Neuronal stem cell (in vitro differentiated cells): ENCODE data around the gene C3.

Experiments used
- DNase-seq: peaks from one replicate; pipeline ENCODE4 v3.0.0-alpha.2; 2013; ENCODE audit warnings: low spot score
- H2AFZ ChIP-seq: one replicate; pipeline ENCODE4 v1.6.1; 2013; ENCODE audit warnings: mild to moderate bottlenecking, low read length, inconsistent platforms
- H2AK5ac ChIP-seq: 2 replicates; pipeline ENCODE4 v1.6.1; 2013; ENCODE audit warnings: low read depth, mild to moderate bottlenecking, inconsistent platforms, low read length, moderate library complexity, mixed read lengths
- H2BK120ac ChIP-seq: 2 replicates; pipeline ENCODE4 v1.6.1; 2013; ENCODE audit warnings: low read depth, mild to moderate bottlenecking, inconsistent platforms, low read length, moderate library complexity, mixed read lengths
- H2BK12ac ChIP-seq: one replicate; pipeline ENCODE4 v1.6.1; 2013; ENCODE audit warnings: low read length, inconsistent platforms
- H2BK15ac ChIP-seq: 2 replicates; pipeline ENCODE4 v1.6.1; 2013; ENCODE audit warnings: mild to moderate bottlenecking, low read length, inconsistent platforms, mixed read lengths
- H2BK5ac ChIP-seq: one replicate; pipeline ENCODE4 v1.6.1; 2013; ENCODE audit warnings: inconsistent platforms, mild to moderate bottlenecking, low read length, moderate library complexity
- H3K14ac ChIP-seq: one replicate; pipeline ENCODE4 v1.6.1; 2013; ENCODE audit warnings: low read length, inconsistent platforms
- H3K18ac ChIP-seq: 2 replicates; pipeline ENCODE4 v1.6.1; 2013; ENCODE audit warnings: low read length, inconsistent platforms
- H3K23ac ChIP-seq: 2 replicates; pipeline ENCODE4 v1.6.1; 2013; ENCODE audit warnings: low read depth, mild to moderate bottlenecking, mixed read lengths, low read length, inconsistent platforms; ENCODE audit not compliant: poor library complexity
- H3K27ac ChIP-seq: replicated peaks from 3 replicates; pipeline ENCODE4 v1.5.1; 2013; ENCODE audit warnings: low read length, inconsistent platforms
- H3K27me3 ChIP-seq, 3 experiments: 2 replicates each; pipeline ENCODE4 v1.6.1; 2013; ENCODE audit warnings: low read length in 3 of 3, mild to moderate bottlenecking in 2 of 3, inconsistent platforms in 1 of 3, low read depth in 1 of 3, mixed read lengths in 1 of 3, moderate library complexity in 1 of 3; ENCODE audit not compliant: control insufficient read depth in 3 of 3, insufficient read depth in 3 of 3
- H3K36me3 ChIP-seq, 2 donors: replicated peaks in 1 of 2; 2 replicates each; pipeline ENCODE4 v1.6.1; 2013; ENCODE audit warnings: low read length in 2 of 2; ENCODE audit not compliant: control insufficient read depth in 2 of 2, insufficient read depth in 2 of 2
- H3K4ac ChIP-seq: 2 replicates; pipeline ENCODE4 v1.6.1; 2013; ENCODE audit warnings: inconsistent platforms, mild to moderate bottlenecking, low read length, moderate library complexity
- H3K4me1 ChIP-seq, 2 donors: 1 replicate in 1 of 2; 2 replicates in 1 of 2; pipeline ENCODE4 v1.6.1; 2013; ENCODE audit warnings: low read length in 2 of 2, low read depth in 1 of 2; ENCODE audit not compliant: control insufficient read depth in 2 of 2, insufficient read depth in 1 of 2
- H3K4me2 ChIP-seq: one replicate; pipeline ENCODE4 v1.6.1; 2013; ENCODE audit warnings: mild to moderate bottlenecking, low read length, inconsistent platforms; ENCODE audit not compliant: insufficient read depth, poor library complexity, severe bottlenecking
- H3K4me3 ChIP-seq, 2 donors: 2 replicates each; pipeline ENCODE4 v1.5.1; 2013; ENCODE audit warnings: low read length in 2 of 2, mild to moderate bottlenecking in 2 of 2, inconsistent platforms in 1 of 2, moderate library complexity in 1 of 2
- H3K79me1 ChIP-seq: one replicate; pipeline ENCODE4 v1.6.1; 2013; ENCODE audit warnings: low read depth, mild to moderate bottlenecking, inconsistent platforms, low read length, moderate library complexity
- H3K9ac ChIP-seq: one replicate; pipeline ENCODE4 v1.6.1; 2013; ENCODE audit warnings: mild to moderate bottlenecking, low read depth, low read length, inconsistent platforms; ENCODE audit not compliant: poor library complexity
- H3K9me3 ChIP-seq, 2 donors: replicated peaks in 1 of 2; 2 replicates each; pipeline versions ENCODE3 to v1.6.1; 2013; ENCODE audit warnings: low read length in 2 of 2, mild to moderate bottlenecking in 2 of 2, inconsistent platforms in 1 of 2, low read depth in 1 of 2, mixed read lengths in 1 of 2, moderate library complexity in 1 of 2; ENCODE audit not compliant: control insufficient read depth in 2 of 2, insufficient read depth in 1 of 2
- H4K8ac ChIP-seq: one replicate; pipeline ENCODE4 v1.6.1; 2013; ENCODE audit warnings: low read depth, mild to moderate bottlenecking, inconsistent platforms, low read length, moderate library complexity
- H4K91ac ChIP-seq: one replicate; pipeline ENCODE4 v1.6.1; 2013; ENCODE audit warnings: low read length, low read depth, mild to moderate bottlenecking, inconsistent platforms; ENCODE audit not compliant: poor library complexity
- WGBS, 2 donors: extraction: QIAGEN DNeasy Blood & Tissue Kit; methylation state at CpG; one replicate each; pipeline ENCODE4 v1.1.7; 2013; ENCODE audit warnings: missing lambda C conversion rate in 2 of 2, mixed read lengths in 1 of 2; ENCODE audit not compliant: insufficient read length in 2 of 2, insufficient replicate concordance in 1 of 2; ENCODE audit errors: extremely low coverage in 2 of 2; 5-methylcytosine and 5-hydroxymethylcytosine counted together

C3 gene

GRCh38 chr19:6685482-6685881, 35.0 kb downstream of the C3 start:
- Histone ChIP-seq H4K91ac (no peak overlapping the region), H2BK15ac (no peak overlapping the region), H2BK120ac (no peak overlapping the region), H3K9me3 (no peaks in the 10 kb centered on the region), H2AK5ac (no peak overlapping the region), H3K4ac (no peak overlapping the region), H3K27ac (no peak overlapping the region), H2BK5ac (no peak overlapping the region), H3K23ac (no peak overlapping the region), H3K9ac (no peak overlapping the region), H3K4me2 (no peak overlapping the region), H3K4me1 (no peaks in the 10 kb centered on the region), H3K79me1 (no peaks in the 10 kb centered on the region), H4K8ac (no peak overlapping the region), H3K36me3 (no peaks in the 10 kb centered on the region), H2AFZ (no peak overlapping the region), H2BK12ac (no peak overlapping the region), H3K14ac (no peak overlapping the region), H3K27me3 (peaks cover 0 to 19% (median 0%) of the 10 kb centered on the region in 3 experiments), H3K4me3 (no peak overlapping the region), H3K18ac (no peak overlapping the region)
- DNase-seq, result no peak
- no CpG with 5 or more reads among the region's 4 CpGs for WGBS, 2 donors

- H3K14ac ChIP-seq, result no peak overlapping the region
- H3K27me3 ChIP-seq, result peaks cover 0 to 19% (median 0%) of the 10 kb centered on the region in 3 experiments
- H3K4me1 ChIP-seq, result no peaks in the 10 kb centered on the region
- H2BK5ac ChIP-seq, result no peak overlapping the region
- no peak overlapping the region for H3K4ac ChIP-seq
- H3K4me3 ChIP-seq, result no peak overlapping the region
- no peak overlapping the region for H3K23ac ChIP-seq
- no peak overlapping the region for H2AFZ ChIP-seq
- H2AK5ac ChIP-seq, result no peak overlapping the region
- H3K4me2 ChIP-seq, result no peak overlapping the region
- peaks cover 0 to under 1% of the 10 kb centered on the region in 2 donors for H3K9me3 ChIP-seq
- H4K8ac ChIP-seq, result no peak overlapping the region
- no peak overlapping the region for H3K18ac ChIP-seq
- no peak overlapping the region for H2BK12ac ChIP-seq
- H2BK15ac ChIP-seq, result no peak overlapping the region
- no peaks in the 10 kb centered on the region for H3K79me1 ChIP-seq
- H3K9ac ChIP-seq, result no peak overlapping the region
- no peak overlapping the region for H3K27ac ChIP-seq
- WGBS, 2 donors, result no CpG with 5 or more reads among the region's 4 CpGs
- H4K91ac ChIP-seq, result no peak overlapping the region
- no peaks in the 10 kb centered on the region for H3K36me3 ChIP-seq
- no peak overlapping the region for H2BK120ac ChIP-seq
- no peak for DNase-seq
These were observed 36.5 kb downstream of the C3 start for GRCh38 chr19:6683971-6684370.

GRCh38 chr19:6682607-6683128, 37.8 kb downstream of the C3 start:
- Histone ChIP-seq H2BK5ac (no peak overlapping the region), H3K36me3 (no peaks in the 10 kb centered on the region), H2BK120ac (no peak overlapping the region), H3K18ac (no peak overlapping the region), H2BK12ac (no peak overlapping the region), H4K91ac (no peak overlapping the region), H3K79me1 (no peaks in the 10 kb centered on the region), H3K27me3 (peaks cover 0 to 19% (median 0%) of the 10 kb centered on the region in 3 experiments), H2BK15ac (no peak overlapping the region), H3K14ac (no peak overlapping the region), H3K4ac (no peak overlapping the region), H2AFZ (no peak overlapping the region), H3K9ac (no peak overlapping the region), H3K4me3 (no peak overlapping the region), H3K9me3 (peaks cover 0 to 4% of the 10 kb centered on the region in 2 donors), H3K23ac (no peak overlapping the region), H2AK5ac (no peak overlapping the region), H3K4me2 (no peak overlapping the region), H4K8ac (no peak overlapping the region), H3K4me1 (peaks cover 0 to 5% of the 10 kb centered on the region in 2 donors), H3K27ac (no peak overlapping the region)
- no peak for DNase-seq
- no CpG with 5 or more reads among the region's 3 CpGs for WGBS, 2 donors

- no peak overlapping the region for H2BK12ac ChIP-seq
- H2AFZ ChIP-seq, result no peak overlapping the region
- no peaks in the 10 kb centered on the region for H3K36me3 ChIP-seq
- H4K91ac ChIP-seq, result no peak overlapping the region
- no peak for DNase-seq
- no peak overlapping the region for H2BK5ac ChIP-seq
- no peak overlapping the region for H3K4me2 ChIP-seq
- no peak overlapping the region for H2BK15ac ChIP-seq
- H3K4me3 ChIP-seq, result no peak overlapping the region
- H2BK120ac ChIP-seq, result no peak overlapping the region
- no peak overlapping the region for H3K18ac ChIP-seq
- H4K8ac ChIP-seq, result no peak overlapping the region
- no CpG with 5 or more reads among the region's 1 CpG for WGBS, 2 donors
- no peak overlapping the region for H3K4ac ChIP-seq
- no peak overlapping the region for H3K9ac ChIP-seq
- no peaks in the 10 kb centered on the region for H3K79me1 ChIP-seq
- no peak overlapping the region for H3K27ac ChIP-seq
- H3K14ac ChIP-seq, result no peak overlapping the region
- H3K27me3 ChIP-seq, result peaks cover 0 to 3% (median 0%) of the 10 kb centered on the region in 3 experiments
- H2AK5ac ChIP-seq, result no peak overlapping the region
- H3K4me1 ChIP-seq, result peaks cover under 1 to 6% of the 10 kb centered on the region in 2 donors
- H3K9me3 ChIP-seq, result peaks cover 0 to 4% of the 10 kb centered on the region in 2 donors
- H3K23ac ChIP-seq, result no peak overlapping the region
These were observed 40.3 kb downstream of the C3 start for GRCh38 chr19:6680141-6680540.
